Upper lobe of left lung (tissue), 6 donors: ENCODE results near the gene P3H2. TPM values are rescaled to one million over a fixed set of nuclear protein-coding genes. Genes with fewer than 3 reads are reported as not detected.

Experiments
- ATAC-seq, 2 donors: fragments of 200-7000 bp; cut with Tn5 transposase; one replicate each; pipeline ENCODE4 v1.9.1; 2022; ENCODE audit warnings: mild to moderate bottlenecking in 2 of 2, moderate library complexity in 2 of 2; ENCODE audit not compliant: low FRiP score in 2 of 2
- DNase-seq, 2 donors: peaks; one replicate each; pipeline ENCODE4 v3.0.0-alpha.2; 2019 to 2020
- H3K27ac ChIP-seq, 4 donors: fragments of 200-600 bp; sonication (generic); one replicate each; pipeline ENCODE4 v1.5.1; 2016 to 2019
- H3K27me3 ChIP-seq, 4 donors: fragments of 200-600 bp; sonication (generic); one replicate each; pipeline ENCODE4 v1.5.1; 2017 to 2019
- H3K36me3 ChIP-seq, 4 donors: fragments of 200-600 bp; sonication (generic); one replicate each; pipeline ENCODE4 v1.5.1; 2016 to 2019
- H3K4me1 ChIP-seq, 4 donors: fragments of 200-600 bp; sonication (generic); one replicate each; pipeline ENCODE4 v1.5.1; 2018 to 2019
- H3K4me3 ChIP-seq, 4 donors: fragments of 200-600 bp; sonication (generic); one replicate each; pipeline ENCODE4 v1.5.1; 2017 to 2019; ENCODE audit warnings: mild to moderate bottlenecking in 2 of 4, moderate library complexity in 1 of 4
- H3K9me3 ChIP-seq, 4 donors: fragments of 200-600 bp; sonication (generic); one replicate each; pipeline ENCODE4 v1.5.1; 2018 to 2019
- CTCF ChIP-seq, 6 experiments: fragments of 450-650 bp in 4 of 6; fragments of 200-600 bp in 2 of 6; sonication (generic) in 2 of 6; IDR thresholded peaks; one replicate each; pipeline ENCODE4 v1.5.1; 2016 to 2019; ENCODE audit warnings: antibody characterized with exemption in 6 of 6
- EP300 ChIP-seq, 4 donors: sonication (generic); formaldehyde crosslinking; IDR thresholded peaks; one replicate each; pipeline ENCODE4 v1.5.1; 2017; ENCODE audit warnings: antibody characterized with exemption in 4 of 4, control low read depth in 2 of 4
- POLR2A ChIP-seq, 4 donors: fragments of 450-650 bp; IDR thresholded peaks; one replicate each; pipeline ENCODE4 v1.5.1; 2016 to 2017; ENCODE audit warnings: antibody characterized with exemption in 4 of 4, mild to moderate bottlenecking in 2 of 4
- POLR2AphosphoS5 ChIP-seq, 2 donors: sonication (generic); formaldehyde crosslinking; IDR thresholded peaks; one replicate each; pipeline ENCODE4 v1.5.1; 2017; ENCODE audit warnings: antibody characterized with exemption in 2 of 2
- WGBS, 2 donors: methylation state at CpG; one replicate each; pipeline ENCODE4 v1.1.5; 2017 to 2018; 5-methylcytosine and 5-hydroxymethylcytosine counted together
- total RNA-seq, 6 donors: library from RNA; depleted of rRNA in 4 of 6; stranded (reverse); fragments of >200 nt in 4 of 6; gene quantifications; one replicate each; pipeline versions ENCODE4 v1.1.0 to v1.2.1, GENCODE V29; 2016 to 2021
- donor health status: DM: no; HTN: no; CAD: no; lungs with moderate emphysema.
- donor health status: DM: no; HTN: yes; CAD: no; lungs with severe emphysema.

P3H2 gene
- total RNA-seq, 6 donors from 2014 or later = 42.2 to 114 (median 63.0) TPM

GRCh38 chr3:189941679-189942078 is 179.0 kb downstream of the P3H2 start:
- no peaks in the 10 kb centered on the region for H3K27me3 ChIP-seq
- no peaks in the 10 kb centered on the region for H3K9me3 ChIP-seq
- ATAC-seq (peak in 1 of 2 donors; percentile 47), DNase-seq (no peak)
- TF ChIP-seq POLR2A (IDR thresholded peaks at IDR 0.05) = no peak
- no peak for TF ChIP-seq POLR2AphosphoS5 (IDR thresholded peaks at IDR 0.05)
- WGBS, 2 donors = 69 to 85% methylated on average over 2 of the region's 2 CpGs
- no peak overlapping the region for H3K27ac ChIP-seq
- H3K4me3 ChIP-seq = no peak overlapping the region
- H3K36me3 ChIP-seq = no peaks in the 10 kb centered on the region
- H3K4me1 ChIP-seq = peaks cover 0 to 5% (median 0%) of the 10 kb centered on the region in 4 donors

GRCh38 chr3:189941125-189941524 is 179.6 kb downstream of the P3H2 start:
- ATAC-seq (no peak), DNase-seq (no peak)
- no peak overlapping the region for H3K27ac ChIP-seq
- no peak for TF ChIP-seq EP300 (IDR thresholded peaks at IDR 0.05)
- TF ChIP-seq CTCF (IDR thresholded peaks at IDR 0.05) = no peak
- no peak for TF ChIP-seq POLR2AphosphoS5 (IDR thresholded peaks at IDR 0.05)
- no peak for TF ChIP-seq POLR2A (IDR thresholded peaks at IDR 0.05)
- no peaks in the 10 kb centered on the region for H3K9me3 ChIP-seq
- peaks cover 0 to 5% (median 0%) of the 10 kb centered on the region in 4 donors for H3K4me1 ChIP-seq
- H3K27me3 ChIP-seq = no peaks in the 10 kb centered on the region
- no peak overlapping the region for H3K4me3 ChIP-seq
- no peaks in the 10 kb centered on the region for H3K36me3 ChIP-seq
- 76 to 90% methylated on average over 4 to 5 of the region's 5 CpGs for WGBS, 2 donors

- TF ChIP-seq EP300 (IDR thresholded peaks at IDR 0.05) (no peak), CTCF (IDR thresholded peaks at IDR 0.05) (no peak), POLR2AphosphoS5 (IDR thresholded peaks at IDR 0.05) (no peak), POLR2A (IDR thresholded peaks at IDR 0.05) (no peak)
- Histone ChIP-seq H3K4me1 (no peaks in the 10 kb centered on the region), H3K4me3 (no peak overlapping the region), H3K9me3 (no peaks in the 10 kb centered on the region), H3K27me3 (no peaks in the 10 kb centered on the region), H3K36me3 (no peaks in the 10 kb centered on the region), H3K27ac (no peak overlapping the region)
- ATAC-seq (peak; percentile 19 to 60), DNase-seq (no peak)
- WGBS, 2 donors = 87 to 88% methylated on average over 7 of the region's 7 CpGs
These were observed 183.2 kb downstream of the P3H2 start for GRCh38 chr3:189937302-189938127.

- ATAC-seq (peak in 1 of 2 donors; percentile 49), DNase-seq (no peak)
- 70 to 71% methylated on average over 6 of the region's 6 CpGs for WGBS, 2 donors
- H3K36me3 ChIP-seq = no peaks in the 10 kb centered on the region
- no peak overlapping the region for H3K4me3 ChIP-seq
- H3K27ac ChIP-seq = no peak overlapping the region
- H3K27me3 ChIP-seq = no peaks in the 10 kb centered on the region
- no peaks in the 10 kb centered on the region for H3K9me3 ChIP-seq
- TF ChIP-seq POLR2A (IDR thresholded peaks at IDR 0.05) (no peak), POLR2AphosphoS5 (IDR thresholded peaks at IDR 0.05) (no peak), EP300 (IDR thresholded peaks at IDR 0.05) (no peak), CTCF (IDR thresholded peaks at IDR 0.05) (no peak)
- no peaks in the 10 kb centered on the region for H3K4me1 ChIP-seq
These were observed 184.3 kb downstream of the P3H2 start for GRCh38 chr3:189936201-189936945.
